ENCODE measurements around the gene PER2.
A peak's percentile ranks its signal among the peaks of the same experiment; 100 is the strongest.

Gene PER2

GRCh38 chr2:238243496-238244076 lies 44.8 kb downstream of the PER2 start:
- no peak for DNase-seq

DNA sequence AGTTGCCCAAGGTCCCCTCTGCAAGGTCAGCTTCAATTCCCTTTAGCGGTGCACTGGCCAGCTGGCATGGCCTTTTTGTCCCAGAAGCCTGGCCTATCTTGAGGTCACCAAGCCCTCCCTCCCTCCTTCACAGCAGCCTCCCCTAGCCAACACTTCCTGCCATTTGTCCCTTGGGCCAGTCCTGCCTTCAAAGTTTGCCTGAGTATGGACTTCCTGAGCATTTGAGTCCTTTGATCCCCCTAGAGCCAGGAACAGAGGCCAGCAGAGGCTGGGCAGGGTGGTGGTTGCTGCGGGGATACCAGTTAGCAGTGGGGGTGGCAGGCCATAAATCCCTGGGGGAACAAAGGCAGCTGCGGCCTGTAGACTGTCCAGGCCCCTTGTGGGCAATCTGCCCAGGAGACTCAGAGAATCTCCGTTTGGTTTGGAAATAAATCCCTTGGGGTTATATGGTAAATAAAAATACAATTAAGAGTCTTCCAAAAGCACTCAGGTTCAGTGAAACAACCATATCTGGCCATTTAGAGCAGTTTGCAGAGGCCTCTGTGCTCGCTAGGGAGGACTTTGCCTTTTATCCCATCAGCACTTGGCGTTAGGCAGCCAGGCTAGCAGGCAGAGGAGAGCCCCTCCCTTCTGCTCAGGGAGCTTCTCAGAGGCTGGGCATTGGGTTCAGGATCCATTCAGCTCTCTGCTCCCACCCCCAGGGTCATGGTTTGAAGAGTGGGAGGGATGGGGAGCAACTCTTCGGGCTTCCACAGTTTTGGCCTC lies 45.5 kb downstream of the PER2 start:
- DNase-seq: peak in 5 of 14 donors; percentile 26 to 64 (median 43)

- DNase-seq: no peak
Observed at GRCh38 chr2:238241970-238242369, 46.4 kb downstream of the PER2 start.

GRCh38 chr2:238240757-238241711 lies 47.4 kb downstream of the PER2 start:
- peak in 1 of 14 donors; percentile 62 for DNase-seq

DNA sequence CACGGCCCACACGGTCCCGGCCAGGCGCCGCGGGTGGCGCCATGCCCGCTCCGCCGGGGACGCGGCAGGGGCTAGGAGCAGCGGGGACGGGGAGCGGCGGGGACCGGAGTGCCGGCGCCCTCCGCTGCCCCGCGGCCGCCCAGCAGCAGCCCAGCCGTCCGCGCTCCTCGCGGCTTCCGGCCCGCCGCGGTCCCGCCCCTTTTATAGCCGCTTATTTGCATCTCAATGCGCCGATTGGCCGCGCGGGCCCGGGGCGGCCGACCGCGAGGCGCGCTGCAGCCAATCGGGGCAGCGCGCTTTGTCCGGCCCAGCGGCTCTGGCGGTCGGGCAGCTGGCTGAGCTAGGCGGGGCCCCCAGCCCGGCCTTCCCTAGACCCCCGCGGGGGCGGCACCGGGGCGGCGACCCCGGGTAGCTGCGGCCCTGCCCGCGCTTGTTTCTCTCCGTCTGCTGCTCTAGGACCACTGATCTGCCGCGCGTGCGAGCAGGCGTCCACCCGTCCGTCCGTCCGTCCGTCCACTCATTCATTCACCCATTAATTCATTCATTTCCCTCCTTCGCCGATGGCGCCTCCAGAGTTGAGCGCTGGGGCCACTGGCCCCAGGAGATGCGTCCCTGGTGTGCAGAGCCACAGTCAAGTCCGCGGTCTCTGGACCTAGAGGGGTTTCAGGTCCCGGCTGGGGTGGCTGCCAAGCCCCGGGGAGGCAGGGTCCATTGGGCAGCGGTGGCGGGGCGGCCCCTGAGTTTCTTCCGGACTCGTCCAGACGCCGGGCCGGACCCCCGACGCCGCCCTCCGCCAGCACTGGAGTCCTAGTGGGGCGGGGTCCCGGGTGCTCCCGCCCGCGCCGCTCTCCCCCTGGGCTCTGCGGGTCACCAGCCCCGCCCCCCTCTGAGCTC lies 48.3 kb downstream of the PER2 start, which contains the start of gene HES6:
TSS of gene HES6 (minus strand) at position 176 of the 894 bp plus-strand sequence. CDS start at position 43, 133 bp downstream.
- DNase-seq: peak in 13 of 14 donors; percentile 36 to 88 (median 63)

DNA sequence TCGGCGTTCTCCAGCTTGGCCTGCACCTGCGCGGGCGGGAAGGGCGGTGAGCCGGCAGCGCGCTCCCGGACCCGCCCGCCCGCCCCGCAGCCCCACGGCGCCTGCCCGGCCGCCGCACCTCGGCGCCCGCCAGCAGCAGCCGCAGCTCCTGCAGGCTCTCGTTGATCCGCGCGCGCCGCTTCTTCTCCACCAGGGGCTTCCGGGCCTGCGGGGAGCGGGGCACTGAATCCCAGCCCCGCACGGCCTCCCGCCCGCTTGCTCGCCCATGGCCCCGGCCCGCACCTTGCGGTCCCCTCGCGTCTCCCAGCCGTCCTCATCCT lies 48.9 kb downstream of the PER2 start:
- DNase-seq: no peak

- DNase-seq: peak in 1 of 14 donors; percentile 31
Observed at GRCh38 chr2:238238766-238239542, 49.5 kb downstream of the PER2 start.

GRCh38 chr2:238238311-238238765 lies 50.1 kb downstream of the PER2 start:
- DNase-seq: no peak

DNA sequence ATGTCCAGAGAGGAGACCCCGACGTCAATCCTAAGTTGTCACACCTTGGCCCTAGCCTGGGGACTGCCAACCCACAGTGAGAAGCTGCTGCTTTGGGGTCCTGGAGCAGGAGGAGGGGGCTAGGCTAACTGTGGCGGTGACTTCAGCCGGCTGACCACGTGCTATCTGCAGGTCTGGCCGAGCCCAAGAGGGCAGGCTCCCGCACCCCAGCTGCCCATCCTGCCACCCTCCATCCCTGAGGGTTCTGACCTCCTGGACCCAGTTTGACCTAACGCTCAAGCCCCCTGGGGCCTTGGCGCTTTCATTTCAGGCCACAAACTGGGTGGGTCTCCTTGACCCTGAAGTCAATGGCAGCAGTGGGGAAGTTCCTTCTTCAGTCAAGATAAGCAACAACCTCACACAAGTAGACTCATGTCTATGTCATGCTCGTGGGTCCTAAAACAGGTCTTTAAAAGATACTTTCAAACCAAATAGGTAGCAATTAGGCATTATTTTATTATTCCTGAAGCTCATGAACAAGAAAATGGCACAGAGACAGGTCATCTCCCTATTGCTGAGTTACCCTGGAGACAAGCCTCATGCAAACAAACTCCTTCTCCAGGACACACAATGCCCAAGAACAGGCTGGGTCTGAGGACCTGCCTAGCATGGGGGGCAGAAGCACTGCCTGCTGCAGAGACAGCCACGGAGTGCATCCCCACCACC lies 50.8 kb downstream of the PER2 start:
- DNase-seq: no peak

DNA sequence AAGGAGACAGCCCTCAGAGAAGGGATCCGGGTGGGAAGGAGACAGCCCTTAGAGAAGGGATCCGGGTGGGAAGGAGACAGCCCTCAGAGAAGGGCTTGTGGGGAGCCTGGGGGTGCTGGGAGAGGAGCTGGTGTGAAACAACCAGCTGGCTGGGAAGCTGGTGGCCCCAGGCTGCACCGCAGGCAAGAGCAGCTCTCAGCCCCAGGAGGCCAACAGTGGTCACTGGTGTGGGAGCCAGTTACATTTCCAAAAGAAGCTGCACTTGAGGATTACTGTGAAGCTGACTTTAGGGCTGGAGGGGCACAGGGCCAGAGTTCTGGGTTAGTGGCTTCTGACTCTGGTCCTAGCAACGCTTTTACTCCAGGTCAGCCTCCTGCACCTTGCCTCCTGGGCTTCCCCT lies 51.8 kb downstream of the PER2 start:
- no peak for DNase-seq

DNA sequence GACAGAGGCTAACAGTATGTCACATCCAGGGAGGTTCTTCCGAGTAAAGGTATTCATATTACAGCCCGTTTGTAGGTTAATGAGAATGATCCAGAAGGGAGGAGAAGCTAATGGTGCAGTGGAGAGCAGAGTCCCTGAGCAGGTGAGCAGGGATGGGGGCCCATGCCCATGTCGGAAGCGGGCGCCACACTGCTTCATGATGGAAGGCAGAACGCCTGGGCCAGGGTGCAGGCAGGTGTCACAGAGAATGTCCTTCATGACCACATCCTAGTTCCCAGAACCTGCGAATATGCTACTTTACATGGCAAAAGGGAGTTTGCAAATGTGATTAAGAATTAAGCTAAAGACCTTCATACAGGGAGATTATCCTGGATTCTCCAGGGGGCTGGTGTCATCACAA lies 52.6 kb downstream of the PER2 start:
- DNase-seq: no peak

DNA sequence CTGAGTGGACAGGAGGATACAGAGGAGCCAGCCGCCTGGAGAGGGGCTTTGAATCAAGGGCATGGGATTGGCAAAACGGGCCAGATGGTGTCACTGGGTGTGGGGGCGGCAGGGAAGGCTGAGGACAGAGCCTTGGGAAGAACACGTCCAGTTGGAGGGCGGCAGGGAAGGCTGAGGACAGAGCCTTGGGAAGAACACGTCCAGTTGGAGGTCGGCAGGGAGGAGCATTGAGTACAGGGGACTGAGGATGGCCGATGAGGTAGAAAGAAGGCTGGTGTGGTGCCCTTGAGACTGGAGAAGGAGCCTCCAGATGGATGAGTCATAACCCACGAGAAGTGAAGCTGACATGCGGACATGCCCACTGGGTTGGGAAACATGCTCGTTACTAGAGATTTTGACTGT lies 53.1 kb downstream of the PER2 start:
- no peak for DNase-seq

DNA sequence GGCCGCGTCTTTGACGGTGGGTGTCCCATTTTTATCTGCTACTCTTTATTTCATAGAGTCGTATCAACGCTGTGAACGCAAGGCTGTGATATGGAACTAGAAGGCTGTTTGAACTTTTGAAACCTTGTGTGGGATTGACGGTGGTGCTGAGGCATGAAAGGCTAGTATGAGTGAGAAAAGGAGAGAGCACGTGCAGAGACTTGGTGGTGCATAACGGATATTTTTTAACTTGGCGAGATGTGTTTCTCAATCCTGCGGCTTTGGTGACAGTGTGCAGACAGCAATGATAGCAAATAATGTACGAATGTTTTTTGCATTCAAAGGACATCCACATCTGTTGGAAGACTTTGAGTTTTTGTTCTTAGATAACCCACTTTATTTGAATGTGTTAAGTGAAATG lies 54.8 kb downstream of the PER2 start:
- no peak for DNase-seq

GRCh38 chr2:238231809-238232208 lies 56.6 kb downstream of the PER2 start:
- DNase-seq: no peak

- DNase-seq: peak in 12 of 14 donors; percentile 18 to 75 (median 60)
Observed at GRCh38 chr2:238231251-238231793, 57.1 kb downstream of the PER2 start.

GRCh38 chr2:238230699-238231098 lies 57.7 kb downstream of the PER2 start:
- DNase-seq: no peak

DNA sequence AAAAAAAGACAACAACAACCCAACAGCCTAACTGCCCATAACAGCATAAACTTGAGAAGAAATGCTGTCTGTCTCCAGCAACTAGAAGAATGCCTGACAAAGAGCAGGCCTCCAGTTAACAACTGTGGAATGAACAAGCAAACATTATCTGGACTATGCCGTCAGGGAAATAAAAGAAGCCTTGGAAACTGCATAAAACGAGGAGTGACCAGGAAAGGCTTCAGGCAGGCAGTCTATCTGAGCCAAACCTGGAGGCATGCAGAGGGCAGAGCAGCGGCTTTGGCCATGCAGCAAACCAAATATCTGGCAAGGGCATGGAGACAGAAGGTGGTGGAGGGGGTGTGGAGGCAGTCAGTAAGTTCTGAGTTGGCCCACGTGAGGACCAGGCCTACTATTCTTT lies 59.7 kb downstream of the PER2 start:
- peak in 1 of 14 donors; percentile 13 for DNase-seq

DNA sequence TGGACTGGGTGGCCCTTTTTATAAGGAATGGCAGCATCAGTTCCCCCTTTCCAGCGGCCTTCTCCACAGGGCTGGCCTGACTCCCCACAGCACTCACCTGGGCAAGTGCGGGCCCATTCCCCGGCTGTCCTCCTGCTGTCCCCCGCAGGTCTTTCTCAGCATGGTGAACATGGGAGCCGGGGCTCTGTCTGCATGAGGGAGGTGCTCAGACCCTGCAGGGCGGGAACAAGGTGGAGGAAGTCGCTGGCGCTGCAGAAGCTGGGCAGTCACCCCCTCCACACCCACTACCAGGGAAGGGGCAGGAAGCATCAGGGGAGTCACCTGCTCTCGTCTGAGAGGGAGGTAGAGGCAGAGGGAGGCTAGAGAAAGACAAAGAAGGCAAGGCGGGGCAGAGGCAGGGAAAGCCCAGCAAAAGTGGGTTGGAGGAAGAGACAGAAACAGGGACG lies 60.8 kb downstream of the PER2 start:
- DNase-seq: no peak

DNA sequence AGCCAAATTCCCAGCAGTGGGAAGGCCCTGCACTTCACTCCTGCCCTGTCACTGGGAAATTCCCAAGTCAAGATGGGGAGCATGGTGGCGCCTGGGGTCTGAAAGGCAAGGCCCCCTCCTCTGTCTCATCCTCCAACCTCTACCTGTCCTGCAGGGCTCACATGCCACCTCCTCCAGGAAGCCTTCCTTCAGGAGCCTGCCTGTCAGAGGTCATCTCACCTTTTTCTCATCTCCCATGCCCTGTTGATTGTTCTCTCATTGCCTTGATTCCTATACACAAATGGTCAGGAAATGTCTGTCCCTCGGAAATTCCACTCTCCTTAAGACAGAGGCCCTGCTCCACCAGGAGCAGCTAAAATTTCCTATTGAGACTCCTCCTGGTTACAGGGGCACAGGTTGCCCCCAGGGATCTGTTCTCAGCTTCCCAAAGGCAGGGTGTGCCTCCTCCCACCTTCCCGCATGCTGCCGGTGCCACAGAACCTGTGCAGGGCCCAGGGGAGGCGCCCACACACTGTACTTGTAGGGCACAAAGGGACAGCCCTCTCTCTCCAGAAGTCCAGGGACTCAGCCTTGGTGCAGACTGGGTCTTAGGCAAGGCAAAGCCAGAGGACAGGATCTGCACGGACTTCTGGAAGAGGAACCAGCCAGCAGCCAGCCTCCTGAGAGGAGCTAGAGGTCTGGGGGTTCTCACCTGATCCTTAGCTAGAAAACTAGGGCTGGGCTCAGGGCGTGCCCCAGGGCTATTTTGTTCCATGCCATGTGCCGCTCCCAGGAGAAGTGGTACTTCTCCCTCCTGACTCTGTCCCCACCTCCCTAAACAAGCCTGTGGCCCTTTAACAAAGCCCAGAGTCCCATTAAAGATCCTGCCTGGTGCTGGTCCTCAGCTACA lies 61.5 kb downstream of the PER2 start:
- no peak for DNase-seq

Data from C1 segment of cervical spinal cord (tissue), 14 donors.